ENCODE measurements around the gene ESRRB.

ESRRB gene

GRCh38 chr14:76350671-76351070 is 25.3 kb upstream of the ESRRB start:
- no peak overlapping the region for H3K4me3 ChIP-seq (ENCODE audit: low read depth, low read length)
- DNase-seq (ENCODE audit: low read depth) = no peak

- H3K4me3 ChIP-seq (ENCODE audit: low read depth, low read length) = no peak overlapping the region
- no peak for DNase-seq (ENCODE audit: low read depth)
Observed at GRCh38 chr14:76351941-76352340, 24.0 kb upstream of the ESRRB start.

GRCh38 chr14:76352639-76353281 is 23.2 kb upstream of the ESRRB start:
- H3K4me3 ChIP-seq (ENCODE audit: low read depth, low read length) = peak overlapping the region; percentile 30
- peak; percentile 10 for DNase-seq (ENCODE audit: low read depth)

GRCh38 chr14:76354310-76354709 is 21.6 kb upstream of the ESRRB start:
- DNase-seq (ENCODE audit: low read depth) = no peak

GRCh38 chr14:76355771-76356170 is 20.2 kb upstream of the ESRRB start:
- DNase-seq (ENCODE audit: low read depth) = no peak
- no peak overlapping the region for H3K4me3 ChIP-seq (ENCODE audit: low read depth, low read length)

More at GRCh38 chr14:76354310-76354709, 21.6 kb upstream of the ESRRB start:
- no peak overlapping the region for H3K4me3 ChIP-seq (ENCODE audit: low read depth, low read length)

GRCh38 chr14:76371066-76371465 is 4.9 kb upstream of the ESRRB start:
- no peak overlapping the region for H3K4me3 ChIP-seq (ENCODE audit: low read depth, low read length)
- DNase-seq (ENCODE audit: low read depth) = no peak

GRCh38 chr14:76373456-76373855 is 2.5 kb upstream of the ESRRB start:
- H3K4me3 ChIP-seq (ENCODE audit: low read depth, low read length) = no peak overlapping the region
- no peak for DNase-seq (ENCODE audit: low read depth)

- H3K4me3 ChIP-seq (ENCODE audit: low read depth, low read length) = no peak overlapping the region
- no peak for DNase-seq (ENCODE audit: low read depth)
Observed at GRCh38 chr14:76375484-76375883, 453 bp upstream of the ESRRB start.

GRCh38 chr14:76376409-76376877 is 506 bp downstream of the ESRRB start:
- H3K4me3 ChIP-seq (ENCODE audit: low read depth, low read length) = peak overlapping the region; percentile 27

GRCh38 chr14:76376878-76377734 is 1.2 kb downstream of the ESRRB start:
- no peak for DNase-seq (ENCODE audit: low read depth)
- no peak overlapping the region for H3K4me3 ChIP-seq (ENCODE audit: low read depth, low read length)

More at GRCh38 chr14:76376409-76376877, 506 bp downstream of the ESRRB start:
- DNase-seq (ENCODE audit: low read depth) = no peak

- no peak overlapping the region for H3K4me3 ChIP-seq (ENCODE audit: low read depth, low read length)
- DNase-seq (ENCODE audit: low read depth) = no peak
Observed at GRCh38 chr14:76377735-76378074, 1.8 kb downstream of the ESRRB start.

- H3K4me3 ChIP-seq (ENCODE audit: low read depth, low read length) = no peak overlapping the region
- no peak for DNase-seq (ENCODE audit: low read depth)
Observed at GRCh38 chr14:76380991-76381390, 5.1 kb downstream of the ESRRB start.

GRCh38 chr14:76381817-76382494 is 6.0 kb downstream of the ESRRB start:
- H3K4me3 ChIP-seq (ENCODE audit: low read depth, low read length) = no peak overlapping the region
- DNase-seq (ENCODE audit: low read depth) = no peak

GRCh38 chr14:76382495-76382832 is 6.5 kb downstream of the ESRRB start:
- DNase-seq (ENCODE audit: low read depth) = no peak
- H3K4me3 ChIP-seq (ENCODE audit: low read depth, low read length) = no peak overlapping the region

- no peak overlapping the region for H3K4me3 ChIP-seq (ENCODE audit: low read depth, low read length)
- no peak for DNase-seq (ENCODE audit: low read depth)
Observed at GRCh38 chr14:76385435-76385834, 9.5 kb downstream of the ESRRB start.

- DNase-seq (ENCODE audit: low read depth) = peak; percentile 6
Observed at GRCh38 chr14:76386944-76387782, 11.2 kb downstream of the ESRRB start.

GRCh38 chr14:76389841-76390240 is 13.9 kb downstream of the ESRRB start:
- no peak for DNase-seq (ENCODE audit: low read depth)
- H3K4me3 ChIP-seq (ENCODE audit: low read depth, low read length) = no peak overlapping the region

More at GRCh38 chr14:76386944-76387782, 11.2 kb downstream of the ESRRB start:
- H3K4me3 ChIP-seq (ENCODE audit: low read depth, low read length) = no peak overlapping the region

GRCh38 chr14:76390621-76391020 is 14.7 kb downstream of the ESRRB start:
- DNase-seq (ENCODE audit: low read depth) = no peak
- no peak overlapping the region for H3K4me3 ChIP-seq (ENCODE audit: low read depth, low read length)

- no peak overlapping the region for H3K4me3 ChIP-seq (ENCODE audit: low read depth, low read length)
- no peak for DNase-seq (ENCODE audit: low read depth)
Observed at GRCh38 chr14:76391981-76392690, 16.2 kb downstream of the ESRRB start.

Data from skeletal muscle cell (primary cell).